IMR-90 (cell line): ENCODE data around the gene CDH13. TPM values are rescaled to one million over a fixed set of nuclear protein-coding genes. Genes with fewer than 3 reads are reported as not detected.

Experiments used
- ATAC-seq: fragments of 200-7000 bp; cut with Tn5 transposase; 2 replicates; pipeline ENCODE4 v1.9.1; 2020; ENCODE audit warnings: low read depth, mild to moderate bottlenecking, moderate library complexity
- BruUV-seq: library from RNA; stranded (reverse); fragments of 400-500 nt; replicated peaks from 2 replicates; lab custom pipeline; 2021; lab: Mats Ljungman, UMichigan
- CTCF ChIA-PET: fragments of 300-600 bp; formaldehyde crosslinking; extraction: SDS; loops from one replicate; lab custom pipeline; 2021; ENCODE audit warnings: antibody characterized with exemption; lab: Yijun Ruan, JAX
- POLR2A ChIA-PET: fragments of 300-600 bp; sonication (Branson Sonifier 250); formaldehyde crosslinking; loops from one replicate; lab custom pipeline; 2022; ENCODE audit warnings: antibody characterized with exemption; ENCODE audit not compliant: unreplicated experiment; lab: Charles Lee
- DNase-seq: peaks from one replicate; pipeline ENCODE4 v3.0.0; 2013
- H2AFZ ChIP-seq: replicated peaks from 2 replicates; pipeline ENCODE3; 2013; ENCODE audit warnings: low read length, mild to moderate bottlenecking; ENCODE audit not compliant: poor library complexity
- H2AK5ac ChIP-seq: 2 replicates; pipeline ENCODE4 v1.6.1; 2013; ENCODE audit warnings: low read depth, low read length, inconsistent platforms
- H2AK9ac ChIP-seq: replicated peaks from 2 replicates; pipeline ENCODE3; 2013; ENCODE audit warnings: mild to moderate bottlenecking, low read depth, low read length, moderate library complexity; ENCODE audit not compliant: poor library complexity
- H2BK120ac ChIP-seq: 2 replicates; pipeline ENCODE4 v1.6.1; 2013; ENCODE audit warnings: low read depth, low read length, inconsistent platforms
- H2BK15ac ChIP-seq: 3 replicates; pipeline ENCODE4 v1.6.1; 2013; ENCODE audit warnings: low read depth, low read length, inconsistent platforms
- H2BK20ac ChIP-seq: 2 replicates; pipeline ENCODE4 v1.6.1; 2013; ENCODE audit warnings: low read depth, mild to moderate bottlenecking, inconsistent platforms, low read length, moderate library complexity
- H2BK5ac ChIP-seq: 2 replicates; pipeline ENCODE4 v1.6.1; 2013; ENCODE audit warnings: mild to moderate bottlenecking, low read depth, low read length, inconsistent platforms; ENCODE audit not compliant: poor library complexity, severe bottlenecking
- H3K14ac ChIP-seq: replicated peaks from 2 replicates; pipeline ENCODE4 v1.6.1; 2013; ENCODE audit warnings: low read depth, low read length, inconsistent platforms
- H3K18ac ChIP-seq: 2 replicates; pipeline ENCODE4 v1.6.1; 2013; ENCODE audit warnings: low read depth, low read length, control low read depth
- H3K23ac ChIP-seq: 2 replicates; pipeline ENCODE4 v1.6.1; 2013; ENCODE audit warnings: low read depth, low read length, inconsistent platforms
- H3K27ac ChIP-seq: 2 replicates; pipeline ENCODE4 v1.5.1; 2013; ENCODE audit warnings: mild to moderate bottlenecking, control low read depth, low read length; ENCODE audit not compliant: insufficient read depth
- H3K27me3 ChIP-seq: 2 replicates; pipeline ENCODE4 v1.6.1; 2013; ENCODE audit warnings: low read length; ENCODE audit not compliant: control insufficient read depth, insufficient read depth
- H3K36me3 ChIP-seq: 2 replicates; pipeline ENCODE4 v1.6.1; 2013; ENCODE audit warnings: low read length, mixed read lengths; ENCODE audit not compliant: control insufficient read depth, insufficient read depth
- H3K4ac ChIP-seq: 2 replicates; pipeline ENCODE4 v1.6.1; 2013; ENCODE audit warnings: low read depth, low read length, inconsistent platforms
- H3K4me1 ChIP-seq: 2 replicates; pipeline ENCODE4 v1.6.1; 2013; ENCODE audit warnings: low read length, mixed read lengths; ENCODE audit not compliant: control insufficient read depth, insufficient read depth
- H3K4me2 ChIP-seq: 2 replicates; pipeline ENCODE4 v1.6.1; 2013; ENCODE audit warnings: low read depth, mild to moderate bottlenecking, control low read depth, low read length, moderate library complexity
- H3K4me3 ChIP-seq: 2 replicates; pipeline ENCODE4 v1.5.1; 2013; ENCODE audit warnings: low read depth, mild to moderate bottlenecking, control low read depth, low read length, moderate library complexity; ENCODE audit not compliant: insufficient read depth
- H3K56ac ChIP-seq: 2 replicates; pipeline ENCODE4 v1.6.1; 2013; ENCODE audit warnings: low read length, inconsistent platforms; ENCODE audit not compliant: insufficient read depth; ENCODE audit errors: extremely low read depth
- H3K79me1 ChIP-seq, 2 experiments: 2 replicates each; pipeline ENCODE4 v1.6.1; 2013; ENCODE audit warnings: low read length in 2 of 2, inconsistent platforms in 1 of 2, low read depth in 1 of 2
- H3K9ac ChIP-seq: 2 replicates; pipeline ENCODE4 v1.6.1; 2013; ENCODE audit warnings: low read depth, low read length, control low read depth
- H3K9me1 ChIP-seq: 2 replicates; pipeline ENCODE4 v1.6.1; 2013; ENCODE audit warnings: low read length, inconsistent platforms; ENCODE audit not compliant: insufficient read depth
- H3K9me3 ChIP-seq: 2 replicates; pipeline ENCODE4 v1.6.1; 2013; ENCODE audit warnings: low read length; ENCODE audit not compliant: control insufficient read depth, insufficient read depth
- H4K20me1 ChIP-seq: 2 replicates; pipeline ENCODE4 v1.6.1; 2013; ENCODE audit warnings: low read length, inconsistent platforms; ENCODE audit not compliant: insufficient read depth
- H4K5ac ChIP-seq: 2 replicates; pipeline ENCODE4 v1.6.1; 2013; ENCODE audit warnings: mild to moderate bottlenecking, low read depth, low read length, control low read depth
- H4K8ac ChIP-seq, 2 experiments: 2 replicates each; pipeline ENCODE4 v1.6.1; 2013; ENCODE audit warnings: low read depth in 2 of 2, low read length in 2 of 2, control low read depth in 1 of 2, inconsistent platforms in 1 of 2
- H4K91ac ChIP-seq: 2 replicates; pipeline ENCODE4 v1.6.1; 2013; ENCODE audit warnings: low read depth, low read length, inconsistent platforms; ENCODE audit not compliant: insufficient read depth
- BHLHE40 ChIP-seq: fragments of 150-350 bp; IDR thresholded peaks from 2 replicates; pipeline ENCODE4 v1.6.1; 2016; ENCODE audit warnings: mild to moderate bottlenecking, low read depth, low read length
- NFE2L2 ChIP-seq: fragments of 150-350 bp; IDR thresholded peaks from 2 replicates; pipeline ENCODE4 v1.6.1; 2016; ENCODE audit warnings: low read depth, mild to moderate bottlenecking, low read length
- WGBS, 2 experiments: methylation state at CpG; one replicate each; pipeline versions ENCODE4 v1.1.5 to v1.1.7; 2013; ENCODE audit warnings: missing lambda C conversion rate in 2 of 2; ENCODE audit not compliant: insufficient read length in 1 of 2; ENCODE audit errors: extremely low coverage in 2 of 2; 5-methylcytosine and 5-hydroxymethylcytosine counted together
- dilution Hi-C: fragments of 300-500 bp; cut with HindIII; formaldehyde crosslinking; loops from one replicate; pipeline ENCODE4 v1.14.3; 2018; ENCODE audit warnings: low sequenced_read_pairs; ENCODE audit not compliant: unreplicated experiment
- in situ Hi-C: fragments of 300-500 bp; cut with MboI; formaldehyde crosslinking; loops from 3 replicates; pipeline ENCODE4 v1.14.3; 2019; ENCODE audit warnings: low sequenced_read_pairs, inconsistent platforms, mixed read lengths
- intact Hi-C: fragments of 100-400 bp; cut with micrococcal nuclease; formaldehyde crosslinking; loops from 2 replicates; pipeline ENCODE4 v1.10.0; 2022
- polyA plus RNA-seq, 3 experiments: library from polyadenylated mRNA; depleted of rRNA; stranded (reverse); fragments of >200 nt; gene quantifications; 2 replicates each; pipeline ENCODE4 v1.2.3, GENCODE V29; 2012; ENCODE audit warnings: low replicate concordance in 1 of 3
- total RNA-seq: library from RNA; depleted of rRNA; stranded (reverse); fragments of >200 nt; gene quantifications from 2 replicates; pipeline ENCODE4 v1.2.3, GENCODE V29; 2012

CDH13 gene
- total and polyA plus RNA-seq, 2 of the 4 experiments (the other 2 are of a cell fraction) = 61.6 to 74.7 TPM

DNA sequence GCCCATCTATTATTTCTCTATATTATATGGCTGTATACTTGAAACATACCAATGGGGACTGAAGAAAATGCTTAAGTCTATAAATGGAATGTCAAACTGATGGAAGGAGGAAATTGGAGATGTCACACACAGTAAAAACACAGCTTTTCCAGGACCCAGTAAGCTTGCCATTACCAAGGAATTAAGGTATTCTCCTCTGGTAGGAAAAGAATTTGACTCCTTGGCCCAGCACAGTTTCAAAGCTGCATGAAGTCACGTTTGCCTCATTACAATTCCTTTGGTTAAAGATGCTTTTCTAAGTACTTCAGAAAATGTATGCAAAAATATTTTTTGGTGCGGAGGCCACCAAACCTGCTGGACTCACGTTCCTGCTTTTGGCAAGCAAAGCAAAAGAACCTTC, 48.5 kb downstream of the CDH13 start:
- Histone ChIP-seq H3K79me1 (peaks cover 16 to 59% of the 10 kb centered on the region in 2 experiments), H3K27me3 (no peaks in the 10 kb centered on the region), H3K4ac (no peak overlapping the region; the same call in 1 of the 2 replicates), H2AFZ (no peak overlapping the region), H3K4me2 (no peak overlapping the region), H3K9ac (no peak overlapping the region), H3K18ac (no peak overlapping the region), H3K9me1 (peaks cover 5% of the 10 kb centered on the region; the same call in 1 of the 2 replicates), H2AK5ac (no peak overlapping the region), H2BK20ac (peak overlapping the region; percentile 30; the same call in 1 of the 2 replicates), H3K56ac (no peak overlapping the region), H3K9me3 (no peaks in the 10 kb centered on the region), H4K20me1 (no peaks in the 10 kb centered on the region), H3K23ac (no peak overlapping the region), H2BK15ac (no peak overlapping the region; the same call in 2 of the 3 replicates), H3K4me1 (peaks cover 4% of the 10 kb centered on the region), H3K27ac (no peak overlapping the region), H2BK5ac (no peak overlapping the region), H4K91ac (no peak overlapping the region), H3K36me3 (no peaks in the 10 kb centered on the region), H3K14ac (peak overlapping the region; percentile 58; the same call in 1 of the 2 replicates), H3K4me3 (no peak overlapping the region), H4K8ac (no peak overlapping the region), H2BK120ac (peak overlapping the region; percentile 43; the same call in 1 of the 2 replicates), H4K5ac (no peak overlapping the region), H2AK9ac (no peak overlapping the region)
- dilution Hi-C loops = no loop called here
- intact Hi-C loops = no loop called here
- TF ChIP-seq BHLHE40 = peak; percentile 60; the same call in 1 of the 2 replicates
- no peak for TF ChIP-seq NFE2L2
- peak; percentile 49 for ATAC-seq
- in situ Hi-C loops = no loop called here
- BruUV-seq = no TSS peak
- peak; percentile 49 for DNase-seq
- POLR2A ChIA-PET = no interaction called here
- WGBS, 2 experiments = no CpG with 5 or more reads among the region's 3 CpGs
- CTCF ChIA-PET = interaction anchor here (0.7 kb wide), 1 partner anchor 86 kb away, joined by 3 read pairs; no protein-coding TSS in a partner anchor
